ENCODE results near the gene ZKSCAN4.

ZKSCAN4 gene

GRCh38 chr6:28248916-28249315, 3.2 kb downstream of the ZKSCAN4 start:
- DNase-seq (ENCODE audit: low read depth): no peak

DNA sequence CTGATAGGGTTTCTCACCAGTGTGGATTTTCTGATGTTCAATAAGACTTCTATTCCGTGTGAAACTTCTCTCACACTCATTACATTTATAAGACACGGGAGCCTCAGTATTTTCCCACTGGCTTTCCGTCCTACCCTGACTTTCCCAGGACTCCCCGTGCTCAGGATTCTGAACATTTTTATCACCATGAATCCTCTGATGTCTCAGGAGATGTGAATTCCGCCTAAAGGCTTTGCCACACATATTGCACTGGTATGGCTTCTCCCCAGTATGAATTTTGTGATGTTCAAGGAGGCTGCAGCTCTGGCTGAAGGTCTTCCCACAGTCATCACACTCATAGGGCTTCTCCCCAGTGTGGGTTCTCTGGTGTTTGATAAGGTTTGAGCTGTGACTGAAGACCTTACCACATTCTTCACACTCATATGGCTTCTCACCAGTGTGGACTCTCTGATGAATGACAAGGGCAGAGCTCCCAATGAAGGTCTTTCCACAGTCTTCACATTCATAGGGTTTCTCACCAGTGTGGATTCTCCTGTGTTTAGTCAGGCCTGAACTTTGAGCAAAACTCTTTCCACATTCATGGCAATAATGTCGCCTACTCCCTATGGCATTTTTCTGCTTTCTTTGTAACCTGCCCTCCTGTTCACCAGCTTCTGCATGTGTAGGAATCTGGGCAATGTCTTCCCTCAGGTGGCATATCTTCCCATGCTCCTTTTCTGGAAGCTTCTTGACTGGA, 6.7 kb downstream of the ZKSCAN4 start:
- no peak for DNase-seq (ENCODE audit: low read depth)

DNA sequence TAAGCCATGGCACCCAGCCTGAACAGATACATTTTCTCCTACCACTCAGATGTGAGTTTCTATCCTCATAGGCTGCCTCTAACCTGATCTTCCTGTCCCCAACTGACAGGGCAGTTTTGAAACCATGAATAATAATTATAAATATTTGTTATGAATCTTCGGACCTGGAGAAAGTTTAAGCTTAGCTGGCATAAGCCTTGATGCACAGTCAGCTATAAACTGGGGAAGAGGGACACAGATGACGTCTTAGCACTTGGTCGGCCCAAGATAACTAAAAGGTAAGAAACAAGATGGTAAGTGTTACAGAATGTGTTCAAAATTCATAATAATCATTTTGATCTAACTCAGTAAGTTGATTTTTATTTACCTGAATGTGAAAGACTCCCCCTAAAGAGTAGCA, 8.1 kb downstream of the ZKSCAN4 start:
- no peak for DNase-seq (ENCODE audit: low read depth)

- DNase-seq (ENCODE audit: low read depth): no peak
These were observed 11.6 kb downstream of the ZKSCAN4 start for GRCh38 chr6:28240471-28240870.

GRCh38 chr6:28239636-28240035, 12.4 kb downstream of the ZKSCAN4 start:
- DNase-seq (ENCODE audit: low read depth): no peak

GRCh38 chr6:28235912-28236452, 16.1 kb downstream of the ZKSCAN4 start:
- DNase-seq (ENCODE audit: low read depth): no peak

DNA sequence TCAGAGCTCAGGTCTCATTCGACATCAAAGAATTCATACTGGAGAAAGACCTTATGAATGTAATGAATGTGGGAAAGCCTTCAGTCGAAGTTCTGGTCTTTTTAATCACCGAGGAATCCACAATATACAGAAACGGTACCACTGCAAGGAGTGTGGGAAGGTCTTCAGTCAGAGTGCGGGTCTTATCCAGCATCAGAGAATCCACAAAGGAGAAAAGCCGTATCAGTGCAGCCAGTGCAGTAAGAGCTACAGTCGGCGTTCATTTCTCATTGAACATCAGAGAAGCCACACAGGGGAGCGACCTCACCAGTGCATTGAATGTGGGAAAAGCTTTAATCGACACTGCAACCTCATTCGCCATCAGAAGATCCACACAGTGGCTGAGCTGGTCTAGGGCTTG, 19.3 kb downstream of the ZKSCAN4 start:
- no peak for DNase-seq (ENCODE audit: low read depth)

DNA sequence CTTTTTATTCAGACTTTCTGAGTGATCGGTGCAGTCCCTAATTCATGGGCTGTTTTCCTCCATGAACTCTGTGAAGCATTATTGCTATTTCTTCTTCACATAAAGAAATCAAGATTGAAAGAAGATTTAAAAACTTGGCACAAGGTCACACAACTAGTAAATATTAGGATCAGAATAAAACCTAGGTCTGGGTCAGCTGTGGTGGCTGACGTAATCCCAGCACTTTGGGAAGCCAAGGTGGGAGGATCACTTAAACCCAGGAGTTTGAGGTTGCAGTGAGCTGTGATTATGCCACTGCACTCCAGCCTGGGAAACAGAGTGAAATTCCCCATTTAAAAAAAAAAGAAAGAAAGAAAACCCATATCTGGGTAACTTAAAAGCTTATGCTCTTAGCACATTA, 25.6 kb downstream of the ZKSCAN4 start:
- DNase-seq (ENCODE audit: low read depth): no peak

DNA sequence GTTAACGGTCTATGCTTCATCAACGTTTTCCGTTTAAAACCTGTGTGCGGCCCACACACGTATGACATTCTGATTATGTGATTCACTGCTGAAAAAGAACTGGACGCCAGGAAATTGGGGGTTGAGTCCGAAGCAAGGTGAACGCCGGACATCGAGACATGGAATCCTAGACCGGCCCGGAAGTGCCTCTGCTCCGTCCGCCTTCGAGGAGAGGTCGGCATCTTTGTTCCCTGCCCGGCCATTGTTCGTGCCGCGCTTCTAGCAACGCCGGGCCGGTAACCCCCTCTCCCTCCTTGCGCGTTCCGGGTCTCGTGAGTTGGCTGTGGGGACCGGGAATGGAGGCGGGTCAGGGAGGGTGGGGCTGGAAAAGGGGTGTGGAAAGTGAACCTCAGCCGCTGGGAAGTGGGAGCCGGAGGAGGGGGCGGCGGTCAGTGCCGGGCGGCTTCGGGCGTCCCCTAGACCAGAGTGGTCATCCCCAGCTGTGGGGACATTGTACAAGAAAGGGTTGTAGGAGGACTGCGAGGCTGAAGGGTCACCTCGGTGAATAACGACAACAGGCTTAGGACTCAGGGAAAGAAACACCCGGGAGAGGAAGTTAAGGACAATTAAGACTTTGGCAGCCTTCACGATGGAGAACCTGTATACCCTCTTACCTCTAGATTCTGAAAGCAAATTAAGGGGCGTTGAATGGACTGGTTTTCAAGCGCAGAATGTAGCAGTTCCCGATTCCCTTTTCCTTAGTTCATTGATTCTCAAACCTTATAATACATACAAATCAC, 26.8 kb downstream of the ZKSCAN4 start, which contains the start of gene ZSCAN9:
ZSCAN9 (plus strand) TSS at position 220 of the 779 bp plus-strand sequence. CDS start 1,810 bp downstream, outside the sequence.
- DNase-seq (ENCODE audit: low read depth): no peak

DNA sequence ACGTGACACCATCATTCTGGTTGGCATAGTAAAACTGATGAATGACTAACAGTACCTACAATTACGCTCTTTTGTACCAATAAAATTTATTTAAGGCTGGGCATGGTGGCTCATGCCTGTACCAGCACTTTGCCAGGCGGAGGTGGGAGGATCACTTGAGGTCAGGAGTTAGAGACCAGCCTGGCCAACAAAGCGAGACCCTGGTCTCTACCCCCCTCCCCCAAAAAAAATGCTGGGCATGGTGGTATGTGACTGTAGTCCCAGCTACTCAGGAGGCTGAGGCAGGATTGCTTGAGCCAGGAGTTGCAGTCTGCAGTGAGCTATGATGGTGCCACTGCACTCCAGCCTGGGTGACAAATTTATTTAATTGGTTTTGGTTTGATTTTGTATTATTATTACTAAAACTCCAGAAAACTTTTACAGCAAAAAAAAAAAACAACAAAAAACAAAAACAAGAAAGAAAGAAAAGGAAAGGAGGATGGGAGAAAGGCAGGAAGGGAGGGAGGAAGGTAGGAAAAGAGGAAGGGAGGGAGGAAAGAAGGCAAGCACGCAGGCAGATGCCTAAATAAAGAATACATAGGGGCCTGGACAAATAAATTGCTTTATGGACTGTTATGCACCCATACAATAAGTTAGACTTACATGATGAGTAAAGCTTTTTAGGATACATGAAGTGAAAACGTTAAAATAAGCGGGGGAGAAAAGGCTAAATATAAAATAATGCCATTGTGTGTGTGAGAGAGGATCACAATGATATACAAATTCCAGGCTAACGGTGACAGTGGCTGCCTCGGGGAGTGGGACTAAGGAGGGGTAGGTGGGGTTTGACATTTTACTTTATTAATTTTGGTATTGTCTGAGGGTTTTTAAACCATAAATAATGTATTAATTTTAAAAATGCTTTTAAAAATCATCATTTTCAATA, 27.7 kb downstream of the ZKSCAN4 start:
- no peak for DNase-seq (ENCODE audit: low read depth)

DNA sequence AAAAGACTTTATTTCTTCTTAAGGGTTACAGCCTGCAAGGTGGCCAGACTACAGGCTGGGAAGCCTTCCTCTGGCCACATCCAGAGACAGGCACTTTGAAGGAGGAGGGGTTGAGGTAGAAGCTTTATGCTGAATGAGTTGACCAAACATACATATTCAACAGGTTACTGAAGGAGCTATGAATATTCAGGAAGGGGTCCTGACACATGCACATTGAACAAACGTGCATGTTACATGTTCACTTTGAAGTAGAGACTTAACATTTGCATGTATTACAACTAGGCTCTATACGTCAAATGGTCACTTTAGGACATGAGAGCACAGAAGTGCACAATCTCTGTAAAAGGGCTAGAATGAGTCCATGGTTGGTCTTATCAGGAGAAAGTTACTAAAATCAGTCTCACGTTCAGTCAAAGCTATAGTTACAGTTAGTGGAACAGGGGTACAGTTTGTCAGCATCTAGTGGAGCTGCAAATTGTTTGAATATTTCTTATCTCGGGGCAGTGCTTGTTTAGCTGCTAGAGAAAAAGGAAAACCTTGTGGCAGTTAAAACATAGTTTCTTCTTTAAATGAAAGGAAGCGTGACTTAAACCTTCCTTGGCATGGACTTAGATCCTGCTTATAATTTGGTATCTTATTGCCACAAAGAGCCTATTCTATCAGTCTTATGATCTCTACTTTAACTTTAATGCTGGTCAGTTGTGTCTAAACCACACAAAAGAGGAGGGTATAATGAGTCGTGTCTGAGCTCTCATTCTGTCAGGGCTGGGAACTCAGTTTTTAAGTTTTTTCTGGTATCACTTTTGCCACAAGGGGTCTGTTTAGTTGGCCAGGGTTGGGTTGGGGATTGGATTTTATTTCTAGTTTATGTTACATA, 31.6 kb downstream of the ZKSCAN4 start:
- no peak for DNase-seq (ENCODE audit: low read depth)

GRCh38 chr6:28218312-28219248, 33.5 kb downstream of the ZKSCAN4 start:
- no peak for DNase-seq (ENCODE audit: low read depth)

- no peak for DNase-seq (ENCODE audit: low read depth)
These were observed 34.2 kb downstream of the ZKSCAN4 start for GRCh38 chr6:28217890-28218289.

GRCh38 chr6:28215425-28215824, 36.6 kb downstream of the ZKSCAN4 start:
- no peak for DNase-seq (ENCODE audit: low read depth)

DNA sequence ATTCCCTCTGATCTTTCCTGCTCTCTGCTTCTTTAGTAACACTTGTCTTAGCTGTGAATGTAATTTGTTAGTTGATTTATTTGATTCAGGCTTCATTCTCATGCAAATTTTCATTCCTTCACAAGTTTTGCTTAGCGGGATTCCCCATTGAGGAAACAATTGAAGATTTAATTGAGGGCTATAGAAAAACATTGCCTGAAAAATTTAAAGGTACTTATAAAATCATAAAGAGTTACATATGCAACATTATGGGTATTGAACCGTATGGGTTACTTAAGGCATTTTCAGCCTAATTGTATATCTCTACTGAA, 38.9 kb downstream of the ZKSCAN4 start:
- DNase-seq (ENCODE audit: low read depth): no peak

- no peak for DNase-seq (ENCODE audit: low read depth)
These were observed 39.4 kb downstream of the ZKSCAN4 start for GRCh38 chr6:28212510-28213212.

DNA sequence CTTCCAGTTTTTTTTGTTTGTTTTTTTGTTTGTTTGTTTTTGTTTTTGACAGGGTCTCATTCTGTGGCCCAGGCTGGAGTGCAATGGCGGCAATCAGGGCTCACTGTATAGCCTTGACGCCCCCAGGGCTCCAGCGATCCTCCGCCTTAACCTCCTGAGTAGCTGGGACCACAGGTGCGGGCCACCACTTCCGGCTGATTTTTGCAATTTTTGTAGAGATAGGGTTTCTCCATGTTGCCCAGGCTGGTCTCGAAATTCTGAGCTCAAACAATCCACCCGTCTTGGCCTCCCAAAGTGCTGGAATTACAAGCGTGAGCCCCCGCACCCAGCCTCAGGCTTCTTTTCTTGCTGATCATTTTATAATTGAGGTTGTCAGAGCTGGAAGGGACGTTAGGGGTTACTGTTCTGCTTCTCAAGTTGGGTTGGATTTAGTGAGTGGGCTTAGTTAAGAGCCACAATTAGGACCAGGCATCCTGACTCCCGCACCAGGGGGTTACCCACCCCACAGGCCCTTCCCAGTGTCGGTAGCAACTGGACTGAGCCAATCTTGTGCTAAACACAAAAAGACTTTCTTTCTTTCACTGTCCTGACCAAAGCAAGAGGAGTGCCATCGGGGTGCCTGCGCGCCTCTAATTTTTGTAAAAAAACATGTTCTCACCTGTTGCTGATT, 40.1 kb downstream of the ZKSCAN4 start:
- no peak for DNase-seq (ENCODE audit: low read depth)

DNA sequence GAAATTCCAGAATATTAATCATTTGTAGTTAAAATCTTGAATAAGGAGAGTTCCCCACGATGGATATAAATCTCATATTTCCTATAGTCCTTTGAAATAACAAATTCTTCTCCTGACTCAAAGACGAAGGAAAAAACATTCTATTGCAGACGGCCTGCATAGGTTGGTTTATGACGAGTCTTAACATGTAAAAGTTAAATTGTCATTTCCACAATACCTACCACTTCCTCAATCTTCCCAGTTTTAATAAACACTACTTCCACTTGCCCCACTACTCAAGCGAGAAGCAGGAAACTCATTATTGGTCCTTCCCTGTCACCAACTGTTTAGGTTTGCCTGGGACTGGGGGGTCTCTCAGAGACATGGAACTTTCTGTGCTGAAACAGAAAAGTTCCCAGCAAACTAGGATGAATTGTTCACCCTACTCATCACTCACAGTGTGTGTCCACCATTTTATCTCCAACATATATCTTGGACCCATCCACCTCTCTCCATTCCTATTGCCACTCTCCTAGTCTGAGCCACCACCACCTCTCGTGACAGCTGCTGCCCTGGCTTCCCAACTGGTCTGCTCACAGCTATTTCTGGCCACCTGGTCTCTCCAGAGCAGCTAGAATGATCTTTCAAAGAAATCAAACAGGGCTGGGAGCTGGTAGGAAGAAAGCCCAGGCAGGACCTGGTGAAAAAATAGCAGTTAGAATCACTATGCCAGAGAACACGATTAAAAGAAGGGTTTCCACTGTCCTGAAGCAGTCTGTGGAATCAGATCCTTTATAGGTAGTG, 42.1 kb downstream of the ZKSCAN4 start:
- DNase-seq (ENCODE audit: low read depth): no peak
